ENCODE data around the gene MAP3K1. TPM values are rescaled to one million over a fixed set of nuclear protein-coding genes. Genes with fewer than 3 reads are reported as not detected.
"Not testable (repeated sequence)": the region's sequence is repeated elsewhere in the genome, so short reads cannot be mapped to it uniquely, and the experiment has no call there.

MAP3K1 gene
- total RNA-seq, 1 experiment from 2014 or later = 8.5 TPM

DNA sequence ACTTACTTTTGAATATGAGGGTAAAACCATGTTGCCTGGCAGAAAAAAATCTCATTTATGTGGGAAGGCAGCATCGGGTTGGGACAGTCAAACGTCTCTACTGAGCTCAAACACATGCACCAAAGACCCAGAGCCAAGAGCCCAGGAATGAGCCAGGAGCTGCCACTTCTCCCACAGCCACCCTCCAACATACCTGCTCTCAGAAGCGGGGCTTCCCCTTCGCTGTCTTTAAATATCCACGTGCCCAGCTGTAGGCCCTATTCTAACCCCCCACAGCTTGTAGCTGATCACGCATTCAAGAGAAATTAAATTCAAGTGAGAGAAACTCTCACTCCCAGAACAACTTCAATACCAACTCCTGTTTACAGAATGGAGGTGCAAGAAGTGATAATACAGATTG lies 42.6 kb upstream of the MAP3K1 start:
- intact Hi-C loops (cut with micrococcal nuclease) = no loop called here
- H3K27ac ChIP-seq (ENCODE audit: low read depth, low read length) = no peak overlapping the region
- H3K9me2 ChIP-seq (ENCODE audit: insufficient read depth) = no peaks in the 10 kb centered on the region
- H3K4me2 ChIP-seq (ENCODE audit: low read length) = no peak overlapping the region
- no peaks in the 10 kb centered on the region for H3K27me3 ChIP-seq (ENCODE audit: insufficient read depth, low read length)
- H2AFZ ChIP-seq (ENCODE audit: low read depth, low read length, poor library complexity, severe bottlenecking) = no peak overlapping the region
- no peaks in the 10 kb centered on the region for H3K79me2 ChIP-seq (ENCODE audit: insufficient read depth, low read length)
- H3K4me3 ChIP-seq (replicated peaks in 1 of 2; ENCODE audit: low read depth in 1 of 2, low read length in 2 of 2) = no peak overlapping the region
- H3K4me1 ChIP-seq (ENCODE audit: control insufficient read depth in 1 of 2, insufficient read depth in 2 of 2, low read length in 2 of 2) = no peaks in the 10 kb centered on the region
- RAD21 ChIA-PET (ENCODE audit: low non-redundant PET in 1 of 2, low total read pairs in 2 of 2, uncharacterized antibody in 2 of 2, unreplicated experiment in 2 of 2) = no interaction called here
- POLR2A ChIA-PET = no interaction called here
- no peaks in the 10 kb centered on the region for H4K20me1 ChIP-seq (ENCODE audit: insufficient read depth)
- H3K9ac ChIP-seq (ENCODE audit: low read length) = no peak overlapping the region
- no peaks in the 10 kb centered on the region for H3K36me3 ChIP-seq (ENCODE audit: control insufficient read depth in 1 of 2, insufficient read depth in 2 of 2, low read length in 2 of 2)
- CTCF ChIA-PET = no interaction called here
- ATAC-seq = no peak
- DNase-seq (ENCODE audit: low read depth, low spot score) = no peak
- no TSS peak for BruUV-seq (replicated peaks)
- TF ChIP-seq SIN3A (IDR thresholded peaks at IDR 0.05; ENCODE audit: low read depth) = no peak
- no peaks in the 10 kb centered on the region for H3K9me3 ChIP-seq (ENCODE audit: control insufficient read depth in 1 of 2, insufficient read depth in 1 of 2, low read depth in 1 of 2, low read length in 2 of 2)

DNA sequence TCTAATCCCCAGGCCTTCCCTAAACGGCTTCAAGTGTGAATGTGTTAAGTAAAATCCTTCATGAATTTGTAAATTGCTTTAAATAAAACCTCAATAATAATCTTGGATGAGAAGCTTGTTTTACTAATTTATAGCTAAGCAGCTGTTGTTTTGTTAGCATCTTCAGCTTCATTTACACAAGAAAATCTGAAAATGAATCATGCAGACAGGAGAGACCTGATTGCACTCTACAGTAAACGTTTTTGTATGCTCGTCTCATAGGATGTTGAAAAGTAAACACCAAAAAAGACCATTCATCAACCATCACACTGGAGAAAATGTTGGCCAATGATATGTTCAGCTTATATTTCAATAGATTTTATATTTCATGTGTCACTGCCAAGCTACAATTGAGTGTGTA lies 40.4 kb upstream of the MAP3K1 start:
- H3K4me2 ChIP-seq (ENCODE audit: low read length) = no peak overlapping the region
- H3K9ac ChIP-seq (ENCODE audit: low read length) = no peak overlapping the region
- intact Hi-C loops (cut with micrococcal nuclease) = no loop called here
- H3K27ac ChIP-seq (ENCODE audit: low read depth, low read length) = no peak overlapping the region
- H3K9me3 ChIP-seq (ENCODE audit: control insufficient read depth in 1 of 2, insufficient read depth in 1 of 2, low read depth in 1 of 2, low read length in 2 of 2) = no peaks in the 10 kb centered on the region
- no peaks in the 10 kb centered on the region for H3K36me3 ChIP-seq (ENCODE audit: control insufficient read depth in 1 of 2, insufficient read depth in 2 of 2, low read length in 2 of 2)
- H3K79me2 ChIP-seq (ENCODE audit: insufficient read depth, low read length) = no peaks in the 10 kb centered on the region
- H2AFZ ChIP-seq (ENCODE audit: low read depth, low read length, poor library complexity, severe bottlenecking) = no peak overlapping the region
- ATAC-seq (no peak), DNase-seq (ENCODE audit: low read depth, low spot score) (no peak)
- no peaks in the 10 kb centered on the region for H3K27me3 ChIP-seq (ENCODE audit: insufficient read depth, low read length)
- H4K20me1 ChIP-seq (ENCODE audit: insufficient read depth) = no peaks in the 10 kb centered on the region
- ChIA-PET CTCF (no interaction called here), RAD21 (ENCODE audit: low non-redundant PET in 1 of 2, low total read pairs in 2 of 2, uncharacterized antibody in 2 of 2, unreplicated experiment in 2 of 2) (no interaction called here), POLR2A (no interaction called here)
- no peak overlapping the region for H3K4me3 ChIP-seq (replicated peaks in 1 of 2; ENCODE audit: low read depth in 1 of 2, low read length in 2 of 2)
- BruUV-seq (replicated peaks) = no TSS peak
- TF ChIP-seq, protein P1, sequence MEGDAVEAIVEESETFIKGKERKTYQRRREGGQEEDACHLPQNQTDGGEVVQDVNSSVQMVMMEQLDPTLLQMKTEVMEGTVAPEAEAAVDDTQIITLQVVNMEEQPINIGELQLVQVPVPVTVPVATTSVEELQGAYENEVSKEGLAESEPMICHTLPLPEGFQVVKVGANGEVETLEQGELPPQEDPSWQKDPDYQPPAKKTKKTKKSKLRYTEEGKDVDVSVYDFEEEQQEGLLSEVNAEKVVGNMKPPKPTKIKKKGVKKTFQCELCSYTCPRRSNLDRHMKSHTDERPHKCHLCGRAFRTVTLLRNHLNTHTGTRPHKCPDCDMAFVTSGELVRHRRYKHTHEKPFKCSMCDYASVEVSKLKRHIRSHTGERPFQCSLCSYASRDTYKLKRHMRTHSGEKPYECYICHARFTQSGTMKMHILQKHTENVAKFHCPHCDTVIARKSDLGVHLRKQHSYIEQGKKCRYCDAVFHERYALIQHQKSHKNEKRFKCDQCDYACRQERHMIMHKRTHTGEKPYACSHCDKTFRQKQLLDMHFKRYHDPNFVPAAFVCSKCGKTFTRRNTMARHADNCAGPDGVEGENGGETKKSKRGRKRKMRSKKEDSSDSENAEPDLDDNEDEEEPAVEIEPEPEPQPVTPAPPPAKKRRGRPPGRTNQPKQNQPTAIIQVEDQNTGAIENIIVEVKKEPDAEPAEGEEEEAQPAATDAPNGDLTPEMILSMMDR (IDR thresholded peaks at IDR 0.05 in 2 of 3, conservative IDR thresholded peaks at IDR 0.05 in 1 of 3; ENCODE audit: borderline replicate concordance in 1 of 3, insufficient read depth in 1 of 3, low read depth in 2 of 3, low read length in 2 of 3) = no peak
- no peak for TF ChIP-seq ELF1 (IDR thresholded peaks at IDR 0.05; ENCODE audit: borderline replicate concordance, low read depth)
- TF ChIP-seq FOSL1 (IDR thresholded peaks at IDR 0.05; ENCODE audit: low read depth) = no peak
- H3K4me1 ChIP-seq (ENCODE audit: control insufficient read depth in 1 of 2, insufficient read depth in 2 of 2, low read length in 2 of 2) = no peaks in the 10 kb centered on the region
- H3K9me2 ChIP-seq (ENCODE audit: insufficient read depth) = no peaks in the 10 kb centered on the region

DNA sequence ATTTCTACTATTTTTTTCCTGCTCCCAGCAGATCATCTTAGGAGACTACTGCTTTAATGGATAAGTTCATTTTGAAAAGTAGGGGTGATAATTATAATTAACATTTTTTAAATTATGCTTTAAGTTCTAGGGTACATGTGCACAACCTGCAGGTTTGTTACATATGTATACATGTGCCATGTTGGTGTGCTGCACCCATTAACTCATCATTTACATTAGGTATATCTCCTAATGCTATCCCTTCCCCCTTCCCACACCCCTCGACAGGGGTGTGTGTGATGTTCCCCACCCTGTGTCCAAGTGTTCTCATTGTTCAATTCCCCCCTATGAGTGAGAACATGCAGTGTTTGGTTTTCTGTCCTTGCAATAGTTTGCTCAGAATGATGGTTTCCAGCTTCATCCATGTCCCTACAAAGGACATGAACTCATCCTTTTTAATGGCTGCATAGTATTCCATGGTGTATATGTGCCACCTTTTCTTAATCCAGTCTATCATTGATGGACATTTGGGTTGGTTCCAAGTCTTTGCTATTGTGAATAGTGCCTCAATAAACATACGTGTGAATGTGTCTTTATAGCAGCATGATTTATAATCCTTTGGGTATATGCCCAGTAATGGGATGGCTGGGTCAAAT lies 39.0 kb upstream of the MAP3K1 start:
- H4K20me1 ChIP-seq (ENCODE audit: insufficient read depth); H3K27ac ChIP-seq (ENCODE audit: low read depth, low read length); H3K4me2 ChIP-seq (ENCODE audit: low read length); H3K4me3 ChIP-seq (replicated peaks in 1 of 2; ENCODE audit: low read depth in 1 of 2, low read length in 2 of 2); H3K79me2 ChIP-seq (ENCODE audit: insufficient read depth, low read length); H3K27me3 ChIP-seq (ENCODE audit: insufficient read depth, low read length); H3K4me1 ChIP-seq (ENCODE audit: control insufficient read depth in 1 of 2, insufficient read depth in 2 of 2, low read length in 2 of 2); H3K9me3 ChIP-seq (ENCODE audit: control insufficient read depth in 1 of 2, insufficient read depth in 1 of 2, low read depth in 1 of 2, low read length in 2 of 2); CTCF ChIA-PET; H3K36me3 ChIP-seq (ENCODE audit: control insufficient read depth in 1 of 2, insufficient read depth in 2 of 2, low read length in 2 of 2); RAD21 ChIA-PET (ENCODE audit: low non-redundant PET in 1 of 2, low total read pairs in 2 of 2, uncharacterized antibody in 2 of 2, unreplicated experiment in 2 of 2); intact Hi-C loops (cut with micrococcal nuclease); DNase-seq (ENCODE audit: low read depth, low spot score); POLR2A ChIA-PET; BruUV-seq (replicated peaks); ATAC-seq; H3K9me2 ChIP-seq (ENCODE audit: insufficient read depth); H3K9ac ChIP-seq (ENCODE audit: low read length); H2AFZ ChIP-seq (ENCODE audit: low read depth, low read length, poor library complexity, severe bottlenecking): not testable (repeated sequence)
